Uterus (tissue), 4 donors: ENCODE measurements around the gene MTCL1. TPM values are rescaled to one million over a fixed set of nuclear protein-coding genes. Genes with fewer than 3 reads are reported as not detected.

Source experiments
- DNase-seq, 2 donors: peaks; one replicate each; pipeline ENCODE4 v3.0.0-alpha.2; 2019 to 2020
- H3K27ac ChIP-seq, 2 donors: fragments of 200-600 bp; sonication (generic); 1 replicate in 1 of 2; 2 replicates in 1 of 2; pipeline ENCODE4 v1.5.1; 2016 to 2018
- H3K27me3 ChIP-seq, 2 donors: fragments of 200-600 bp; sonication (generic); one replicate each; pipeline ENCODE4 v1.5.1; 2018 to 2019; ENCODE audit warnings: control low read depth in 1 of 2
- H3K36me3 ChIP-seq, 2 donors: fragments of 200-600 bp; sonication (generic); one replicate each; pipeline ENCODE4 v1.5.1; 2019; ENCODE audit warnings: control low read depth in 1 of 2
- H3K4me1 ChIP-seq, 2 donors: fragments of 200-600 bp; sonication (generic); one replicate each; pipeline ENCODE4 v1.5.1; 2018 to 2019; ENCODE audit warnings: control low read depth in 1 of 2
- H3K4me3 ChIP-seq, 2 donors: fragments of 200-600 bp; sonication (generic); 1 replicate in 1 of 2; 2 replicates in 1 of 2; pipeline ENCODE4 v1.5.1; 2018 to 2019; ENCODE audit warnings: mild to moderate bottlenecking in 1 of 2
- H3K9me3 ChIP-seq, 2 donors: fragments of 200-600 bp; sonication (generic); one replicate each; pipeline ENCODE4 v1.5.1; 2019; ENCODE audit warnings: control low read depth in 1 of 2
- POLR2A ChIP-seq, 2 donors: fragments of 450-650 bp; IDR thresholded peaks; one replicate each; pipeline ENCODE4 v1.6.1; 2016; ENCODE audit warnings: antibody characterized with exemption in 2 of 2, mild to moderate bottlenecking in 1 of 2, moderate library complexity in 1 of 2
- intact Hi-C: fragments of 100-400 bp; cut with DNase I; formaldehyde crosslinking; loops from one replicate; pipeline ENCODE4 v1.15.1; 2023; ENCODE audit warnings: low total_unique reads
- total RNA-seq, 4 donors: library from RNA; depleted of rRNA in 3 of 4; stranded (reverse); fragments of >200 nt in 3 of 4; gene quantifications; one replicate each; pipeline versions ENCODE4 v1.1.0 to v1.2.4, GENCODE V29; 2014 to 2023
- TF ChIP-seq, protein P1 (sequence below), 4 experiments: fragments of 200-600 bp in 2 of 4; fragments of 450-650 bp in 2 of 4; sonication (generic) in 2 of 4; IDR thresholded peaks; one replicate each; pipeline ENCODE4 v1.5.1; 2016 to 2019; ENCODE audit warnings: antibody characterized with exemption in 4 of 4, mild to moderate bottlenecking in 2 of 4, moderate library complexity in 1 of 4
- donor health status: DM: yes; HTN: yes; CAD: no.

The MTCL1 gene
- total RNA-seq, 4 donors from 2014 or later, result 8.8 to 25.9 (median 11.0) TPM; not detected in 1

DNA sequence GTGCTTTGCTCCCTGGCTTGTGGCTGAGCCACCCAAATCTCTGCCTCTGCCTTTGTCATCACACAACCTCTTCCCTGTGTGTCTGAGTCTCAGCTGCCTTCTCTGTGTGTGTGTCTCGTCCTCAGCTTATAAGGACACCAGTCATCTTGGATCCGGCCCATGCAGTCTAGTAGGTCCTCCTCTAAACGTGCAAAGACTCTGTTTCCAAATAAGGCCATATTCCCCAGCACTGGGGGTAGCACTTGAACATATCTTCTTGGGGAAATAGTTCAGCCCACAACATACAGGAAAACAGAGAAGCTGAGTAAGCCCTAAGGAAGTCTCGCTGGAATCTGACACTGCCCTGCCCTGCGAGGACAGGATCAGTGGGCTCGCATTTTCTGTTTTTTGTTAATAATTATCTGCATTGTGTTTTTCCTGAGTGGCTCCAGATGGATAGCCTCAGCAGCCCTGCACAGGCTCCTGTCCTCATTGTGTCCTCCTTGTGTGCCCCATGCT is 42.1 kb downstream of the MTCL1 start:
- Histone ChIP-seq H3K36me3 (no peaks in the 10 kb centered on the region), H3K9me3 (no peaks in the 10 kb centered on the region), H3K27ac (no peak overlapping the region), H3K4me1 (no peaks in the 10 kb centered on the region), H3K4me3 (no peak overlapping the region), H3K27me3 (no peaks in the 10 kb centered on the region)
- DNase-seq, result no peak
- intact Hi-C loops, result no loop called here
- TF ChIP-seq, protein P1, sequence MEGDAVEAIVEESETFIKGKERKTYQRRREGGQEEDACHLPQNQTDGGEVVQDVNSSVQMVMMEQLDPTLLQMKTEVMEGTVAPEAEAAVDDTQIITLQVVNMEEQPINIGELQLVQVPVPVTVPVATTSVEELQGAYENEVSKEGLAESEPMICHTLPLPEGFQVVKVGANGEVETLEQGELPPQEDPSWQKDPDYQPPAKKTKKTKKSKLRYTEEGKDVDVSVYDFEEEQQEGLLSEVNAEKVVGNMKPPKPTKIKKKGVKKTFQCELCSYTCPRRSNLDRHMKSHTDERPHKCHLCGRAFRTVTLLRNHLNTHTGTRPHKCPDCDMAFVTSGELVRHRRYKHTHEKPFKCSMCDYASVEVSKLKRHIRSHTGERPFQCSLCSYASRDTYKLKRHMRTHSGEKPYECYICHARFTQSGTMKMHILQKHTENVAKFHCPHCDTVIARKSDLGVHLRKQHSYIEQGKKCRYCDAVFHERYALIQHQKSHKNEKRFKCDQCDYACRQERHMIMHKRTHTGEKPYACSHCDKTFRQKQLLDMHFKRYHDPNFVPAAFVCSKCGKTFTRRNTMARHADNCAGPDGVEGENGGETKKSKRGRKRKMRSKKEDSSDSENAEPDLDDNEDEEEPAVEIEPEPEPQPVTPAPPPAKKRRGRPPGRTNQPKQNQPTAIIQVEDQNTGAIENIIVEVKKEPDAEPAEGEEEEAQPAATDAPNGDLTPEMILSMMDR (IDR thresholded peaks at IDR 0.05), result no peak
- TF ChIP-seq POLR2A (IDR thresholded peaks at IDR 0.05), result no peak

DNA sequence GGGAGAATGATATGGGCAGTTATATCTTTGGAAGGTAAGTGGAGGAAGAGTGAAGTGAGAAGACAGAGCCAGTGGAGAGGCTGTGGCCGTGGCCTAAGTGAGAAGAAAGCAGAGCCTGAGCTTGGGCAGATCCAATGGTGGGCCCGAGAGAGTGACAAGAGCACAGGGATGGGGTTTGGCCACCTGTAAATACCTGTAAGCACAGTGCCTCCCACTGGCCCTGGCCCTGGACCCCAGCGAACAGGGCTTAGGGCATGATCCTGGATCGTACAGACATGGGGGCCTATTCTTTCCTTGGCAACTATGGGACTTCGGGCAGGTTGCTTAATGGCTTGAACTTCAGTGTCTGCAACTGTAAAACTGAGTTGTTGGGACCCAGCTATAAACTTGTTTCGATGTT is 44.1 kb downstream of the MTCL1 start:
- intact Hi-C loops, result no loop called here
- no peaks in the 10 kb centered on the region for H3K9me3 ChIP-seq
- TF ChIP-seq POLR2A (IDR thresholded peaks at IDR 0.05), result no peak
- TF ChIP-seq, protein P1 (IDR thresholded peaks at IDR 0.05), result no peak
- no peaks in the 10 kb centered on the region for H3K4me1 ChIP-seq
- H3K36me3 ChIP-seq, result no peaks in the 10 kb centered on the region
- H3K4me3 ChIP-seq, result no peak overlapping the region
- no peaks in the 10 kb centered on the region for H3K27me3 ChIP-seq
- no peak overlapping the region for H3K27ac ChIP-seq
- no peak for DNase-seq

DNA sequence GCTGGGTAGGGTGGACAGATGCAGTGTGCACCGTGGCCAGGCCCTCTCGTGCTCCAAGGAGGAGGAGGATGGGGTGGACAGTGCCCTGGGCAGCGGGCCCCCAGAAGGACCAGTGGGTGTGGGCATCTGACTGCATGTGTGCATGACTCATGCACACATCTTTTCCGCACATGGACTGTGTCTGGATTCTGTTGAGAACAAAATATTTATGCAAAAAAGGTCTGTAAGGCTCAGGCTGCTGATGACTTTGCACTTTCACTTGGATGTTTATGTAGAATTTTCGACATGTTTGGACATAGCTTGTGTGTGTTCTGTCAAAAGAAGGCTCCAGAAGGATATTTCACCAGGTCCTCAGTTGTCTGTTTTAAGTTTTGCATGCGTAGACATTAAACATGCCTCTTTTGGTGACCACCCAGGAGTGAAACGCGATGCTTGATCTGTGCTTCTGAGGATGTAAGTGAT is 45.6 kb downstream of the MTCL1 start:
- H3K4me1 ChIP-seq, result no peaks in the 10 kb centered on the region
- no peak overlapping the region for H3K4me3 ChIP-seq
- TF ChIP-seq, protein P1 (IDR thresholded peaks at IDR 0.05), result no peak
- TF ChIP-seq POLR2A (IDR thresholded peaks at IDR 0.05), result no peak
- intact Hi-C loops, result no loop called here
- no peaks in the 10 kb centered on the region for H3K27me3 ChIP-seq
- DNase-seq, result no peak
- no peaks in the 10 kb centered on the region for H3K9me3 ChIP-seq
- peak overlapping the region in 1 of 2 donors; percentile 66 for H3K27ac ChIP-seq
- no peaks in the 10 kb centered on the region for H3K36me3 ChIP-seq

DNA sequence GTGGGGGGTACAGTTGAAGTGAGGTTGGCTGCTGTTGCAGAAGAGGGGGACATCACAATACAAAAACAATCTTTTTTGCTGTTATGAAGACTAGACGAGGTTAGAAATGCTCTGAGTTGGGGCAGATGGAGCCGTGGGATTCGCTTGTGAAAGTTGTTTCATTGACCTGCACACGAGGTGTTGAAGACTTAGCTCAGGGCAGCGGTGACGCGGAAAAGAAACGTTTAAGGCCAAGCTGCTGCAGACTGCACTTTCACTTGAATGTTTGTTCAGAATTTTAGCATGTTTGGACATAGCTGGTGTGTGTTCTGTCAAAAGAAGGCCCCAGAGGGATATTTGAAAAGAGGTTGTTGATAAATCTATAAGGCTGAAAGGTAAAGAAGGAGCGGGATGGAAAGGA is 46.3 kb downstream of the MTCL1 start:
- H3K9me3 ChIP-seq, result no peaks in the 10 kb centered on the region
- H3K27ac ChIP-seq, result peak overlapping the region in 1 of 2 donors; percentile 66
- H3K36me3 ChIP-seq, result no peaks in the 10 kb centered on the region
- H3K4me3 ChIP-seq, result no peak overlapping the region
- DNase-seq, result no peak
- H3K4me1 ChIP-seq, result no peaks in the 10 kb centered on the region
- intact Hi-C loops, result no loop called here
- TF ChIP-seq, protein P1 (IDR thresholded peaks at IDR 0.05), result no peak
- TF ChIP-seq POLR2A (IDR thresholded peaks at IDR 0.05), result no peak
- H3K27me3 ChIP-seq, result no peaks in the 10 kb centered on the region

DNA sequence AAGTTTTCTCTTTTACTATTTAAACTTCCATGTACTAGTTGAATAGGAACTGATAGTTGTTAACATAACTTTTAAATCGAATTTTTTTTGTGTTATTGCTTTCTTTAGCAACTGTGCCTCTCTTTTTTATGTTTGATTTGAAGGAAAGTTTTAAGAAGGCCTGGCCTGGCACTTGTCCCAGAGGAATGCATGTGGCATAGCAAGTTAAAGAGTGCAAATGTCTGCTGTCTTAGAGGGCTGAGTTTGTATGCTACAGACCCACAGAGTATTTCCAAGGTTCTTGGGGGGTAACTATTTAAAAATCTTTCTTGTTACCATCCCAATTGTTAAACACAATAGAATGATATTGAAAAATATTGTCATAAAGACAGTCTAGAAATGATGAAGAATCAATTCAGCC is 47.0 kb downstream of the MTCL1 start:
- Histone ChIP-seq H3K4me1 (no peaks in the 10 kb centered on the region), H3K27ac (no peak overlapping the region), H3K9me3 (no peaks in the 10 kb centered on the region), H3K36me3 (no peaks in the 10 kb centered on the region), H3K27me3 (no peaks in the 10 kb centered on the region), H3K4me3 (no peak overlapping the region)
- DNase-seq, result no peak
- intact Hi-C loops, result no loop called here
- TF ChIP-seq, protein P1 (IDR thresholded peaks at IDR 0.05), result no peak
- TF ChIP-seq POLR2A (IDR thresholded peaks at IDR 0.05), result no peak
